ENCODE results near the gene SSR3.

Gene SSR3

GRCh38 chr3:156491192-156491591 is 63.7 kb downstream of the SSR3 start:
- no peak for DNase-seq (ENCODE audit: low spot score)
